HepG2 (cell line): Measurements from ENCODE around the gene ARHGAP45. TPM values are rescaled to one million over a fixed set of nuclear protein-coding genes. Genes with fewer than 3 reads are reported as not detected.

ENCODE experiments used
- CBX1 ChIP-seq: IDR thresholded peaks from one replicate; pipeline ENCODE4 v1.6.1; 2016; ENCODE audit warnings: antibody characterized with exemption, low read depth
- EHMT2 ChIP-seq: fragments of 200-600 bp; sonication (generic); IDR thresholded peaks from 2 replicates; pipeline ENCODE4 v1.7.0; 2017; ENCODE audit warnings: antibody characterized with exemption, low read depth, low read length, borderline replicate concordance
- EP300 ChIP-seq, 3 experiments: sonication (generic) in 1 of 3; formaldehyde crosslinking in 1 of 3; IDR thresholded peaks; 2 replicates each; pipeline versions ENCODE4 v1.5.1 to v1.6.1; 2011 to 2020; ENCODE audit warnings: low read depth in 2 of 3, low read length in 2 of 3, borderline replicate concordance in 1 of 3, improper control_type of control experiment in 1 of 3, mild to moderate bottlenecking in 1 of 3, missing genetic modification reagents in 1 of 3, moderate library complexity in 1 of 3
- HINFP ChIP-seq: sonication (generic); formaldehyde crosslinking; IDR thresholded peaks from 2 replicates; pipeline ENCODE4 v1.4.0; 2020; ENCODE audit warnings: low read depth, mild to moderate bottlenecking, missing genetic modification reagents
- HNF1A ChIP-seq, 2 experiments: sonication (generic) in 1 of 2; formaldehyde crosslinking in 1 of 2; IDR thresholded peaks; 2 replicates each; pipeline versions ENCODE4 v1.4.0 to v1.6.1; 2016 to 2020; ENCODE audit warnings: borderline replicate concordance in 1 of 2, low read depth in 1 of 2, mild to moderate bottlenecking in 1 of 2, missing genetic modification reagents in 1 of 2
- KLF15 ChIP-seq: sonication (generic); formaldehyde crosslinking; IDR thresholded peaks from 2 replicates; pipeline ENCODE4 v1.8.1; 2023; ENCODE audit warnings: borderline replicate concordance, mild to moderate bottlenecking, inconsistent platforms, missing genetic modification reagents, mixed read lengths
- MXD3 ChIP-seq: IDR thresholded peaks from 2 replicates; pipeline ENCODE4 v1.6.1; 2016; ENCODE audit warnings: mild to moderate bottlenecking, missing biosample characterization, missing genetic modification reagents
- MYNN ChIP-seq: sonication (generic); formaldehyde crosslinking; IDR thresholded peaks from 2 replicates; pipeline ENCODE4 v1.4.0; 2020; ENCODE audit warnings: mild to moderate bottlenecking, low read depth, missing genetic modification reagents
- MYPOP ChIP-seq: sonication (generic); formaldehyde crosslinking; IDR thresholded peaks from 2 replicates; pipeline ENCODE4 v1.8.1; 2023; ENCODE audit warnings: mild to moderate bottlenecking, moderate library complexity, missing genetic modification reagents
- REL ChIP-seq: sonication (generic); formaldehyde crosslinking; conservative IDR thresholded peaks from 2 replicates; pipeline ENCODE4 v1.8.0; 2022; ENCODE audit warnings: mild to moderate bottlenecking, missing genetic modification reagents, moderate library complexity
- SMC3 ChIP-seq: IDR thresholded peaks from 2 replicates; pipeline ENCODE4 v1.6.1; 2011; ENCODE audit warnings: low read length, improper control_type of control experiment
- SYNCRIP ChIP-seq: fragments of 200-400 bp; formaldehyde crosslinking; IDR thresholded peaks from 2 replicates; pipeline ENCODE4 v1.6.1; 2018; ENCODE audit warnings: mild to moderate bottlenecking, low read depth, low read length; ENCODE audit not compliant: insufficient read depth
- TSC22D2 ChIP-seq: sonication (generic); formaldehyde crosslinking; IDR thresholded peaks from 2 replicates; pipeline ENCODE4 v1.5.1; 2020; ENCODE audit warnings: missing genetic modification reagents, mild to moderate bottlenecking, borderline replicate concordance
- ZNF17 ChIP-seq: sonication (generic); formaldehyde crosslinking; IDR thresholded peaks from 2 replicates; pipeline ENCODE4 v1.5.0; 2020; ENCODE audit warnings: mild to moderate bottlenecking, missing genetic modification reagents
- ZNF276 ChIP-seq: sonication (generic); formaldehyde crosslinking; IDR thresholded peaks from 2 replicates; pipeline ENCODE4 v1.4.0; 2020; ENCODE audit warnings: mild to moderate bottlenecking, low read depth, missing genetic modification reagents
- ZNF552 ChIP-seq: sonication (generic); formaldehyde crosslinking; IDR thresholded peaks from 2 replicates; pipeline ENCODE4 v1.9.0; 2022; ENCODE audit warnings: missing genetic modification reagents, mild to moderate bottlenecking, borderline replicate concordance
- ZNF556 ChIP-seq: sonication (generic); formaldehyde crosslinking; IDR thresholded peaks from 2 replicates; pipeline ENCODE4 v1.4.0; 2020; ENCODE audit warnings: mild to moderate bottlenecking, missing genetic modification reagents, borderline replicate concordance
- ZNF572 ChIP-seq: sonication (generic); formaldehyde crosslinking; IDR thresholded peaks from 2 replicates; pipeline ENCODE4 v1.5.1; 2020; ENCODE audit warnings: mild to moderate bottlenecking, missing genetic modification reagents
- ZNF614 ChIP-seq: IDR thresholded peaks from 2 replicates; pipeline ENCODE4 v1.6.1; 2018; ENCODE audit warnings: missing biosample characterization, missing genetic modification reagents, inconsistent platforms, borderline replicate concordance
- polyA plus RNA-seq, 8 experiments: library from polyadenylated mRNA; depleted of rRNA in 3 of 8; stranded (reverse) in 7 of 8; unstranded in 1 of 8; fragments of >200 nt; fragmentation: Illumina TruSeq in 4 of 8; extraction: Trizol in 4 of 8; gene quantifications; 2 replicates each; pipeline versions ENCODE4 v1.2.1 to v1.2.3, GENCODE V29; 2011 to 2016; ENCODE audit warnings: low read depth in 4 of 8, missing spikeins in 1 of 8, mixed read lengths in 1 of 8; ENCODE audit not compliant: insufficient read depth in 1 of 8
- total RNA-seq, 5 experiments: library from RNA; depleted of rRNA; stranded (reverse); fragments of >200 nt; fragmentation: Illumina TruSeq; extraction: Trizol; gene quantifications; 2 replicates each; pipeline ENCODE4 v1.2.3, GENCODE V29; 2016; ENCODE audit warnings: low read depth in 1 of 5

ARHGAP45 gene
- total and polyA plus RNA-seq, 2 of the 13 experiments (the other 11 are each of a cell fraction or from before 2014, with no cell fraction given) = 0.84 to 32.0 TPM

GRCh38 chr19:1103708-1104310 is 36.8 kb downstream of the ARHGAP45 start, which contains the start of gene GPX4 (continued):
- TF ChIP-seq HNF1A (IDR thresholded peaks at IDR 0.05; ENCODE audit: low read depth) = no peak
- no peak for TF ChIP-seq HNF1A (CRISPR knock-in tag; IDR thresholded peaks at IDR 0.05; ENCODE audit: borderline replicate concordance)
- TF ChIP-seq SMC3 = no peak
- no peak for TF ChIP-seq EHMT2
- TF ChIP-seq ZNF556 (CRISPR knock-in tag) = no peak
- TF ChIP-seq KLF15 (CRISPR knock-in tag) = no peak
- TF ChIP-seq MXD3 (CRISPR knock-in tag) = no peak
- TF ChIP-seq MYNN = no peak
- no peak for TF ChIP-seq CBX1
- no peak for TF ChIP-seq HINFP (CRISPR knock-in tag)
- peak; percentile 48; the same call in 1 of the 2 replicates for TF ChIP-seq ZNF614 (CRISPR knock-in tag)
- no peak for TF ChIP-seq ZNF17 (CRISPR knock-in tag)
- TF ChIP-seq MYPOP (CRISPR knock-in tag) = peak; percentile 74; the same call in 1 of the 2 replicates
- no peak for TF ChIP-seq SYNCRIP
- TF ChIP-seq EP300 (IDR thresholded peaks at IDR 0.05; ENCODE audit: low read depth in 2 of 2, low read length in 2 of 2) = no peak
- peak; percentile 44 for TF ChIP-seq EP300 (CRISPR knock-in tag; IDR thresholded peaks at IDR 0.05; ENCODE audit: borderline replicate concordance)
- no peak for TF ChIP-seq ZNF552 (CRISPR knock-in tag)
- no peak for TF ChIP-seq REL (CRISPR knock-in tag)
- TF ChIP-seq ZNF276 = no peak
- no peak for TF ChIP-seq ZNF572 (CRISPR knock-in tag)
- no peak for TF ChIP-seq TSC22D2 (CRISPR knock-in tag)
